IMR-90 (cell line): Measurements from ENCODE around the gene FOCAD. TPM values are rescaled to one million over a fixed set of nuclear protein-coding genes. Genes with fewer than 3 reads are reported as not detected.

ENCODE experiments used
- ATAC-seq: fragments of 200-7000 bp; cut with Tn5 transposase; 2 replicates; pipeline ENCODE4 v1.9.1; 2020; ENCODE audit warnings: low read depth, mild to moderate bottlenecking, moderate library complexity
- BruUV-seq: library from RNA; stranded (reverse); fragments of 400-500 nt; replicated peaks from 2 replicates; lab custom pipeline; 2021; lab: Mats Ljungman, UMichigan
- CTCF ChIA-PET: fragments of 300-600 bp; formaldehyde crosslinking; extraction: SDS; loops from one replicate; lab custom pipeline; 2021; ENCODE audit warnings: antibody characterized with exemption; lab: Yijun Ruan, JAX
- POLR2A ChIA-PET: fragments of 300-600 bp; sonication (Branson Sonifier 250); formaldehyde crosslinking; loops from one replicate; lab custom pipeline; 2022; ENCODE audit warnings: antibody characterized with exemption; ENCODE audit not compliant: unreplicated experiment; lab: Charles Lee
- DNase-seq: peaks from one replicate; pipeline ENCODE4 v3.0.0; 2013
- H2AFZ ChIP-seq: replicated peaks from 2 replicates; pipeline ENCODE3; 2013; ENCODE audit warnings: low read length, mild to moderate bottlenecking; ENCODE audit not compliant: poor library complexity
- H2AK5ac ChIP-seq: 2 replicates; pipeline ENCODE4 v1.6.1; 2013; ENCODE audit warnings: low read depth, low read length, inconsistent platforms
- H2AK9ac ChIP-seq: replicated peaks from 2 replicates; pipeline ENCODE3; 2013; ENCODE audit warnings: mild to moderate bottlenecking, low read depth, low read length, moderate library complexity; ENCODE audit not compliant: poor library complexity
- H2BK120ac ChIP-seq: 2 replicates; pipeline ENCODE4 v1.6.1; 2013; ENCODE audit warnings: low read depth, low read length, inconsistent platforms
- H2BK15ac ChIP-seq: 3 replicates; pipeline ENCODE4 v1.6.1; 2013; ENCODE audit warnings: low read depth, low read length, inconsistent platforms
- H2BK20ac ChIP-seq: 2 replicates; pipeline ENCODE4 v1.6.1; 2013; ENCODE audit warnings: low read depth, mild to moderate bottlenecking, inconsistent platforms, low read length, moderate library complexity
- H2BK5ac ChIP-seq: 2 replicates; pipeline ENCODE4 v1.6.1; 2013; ENCODE audit warnings: mild to moderate bottlenecking, low read depth, low read length, inconsistent platforms; ENCODE audit not compliant: poor library complexity, severe bottlenecking
- H3K14ac ChIP-seq: replicated peaks from 2 replicates; pipeline ENCODE4 v1.6.1; 2013; ENCODE audit warnings: low read depth, low read length, inconsistent platforms
- H3K18ac ChIP-seq: 2 replicates; pipeline ENCODE4 v1.6.1; 2013; ENCODE audit warnings: low read depth, low read length, control low read depth
- H3K23ac ChIP-seq: 2 replicates; pipeline ENCODE4 v1.6.1; 2013; ENCODE audit warnings: low read depth, low read length, inconsistent platforms
- H3K27ac ChIP-seq: 2 replicates; pipeline ENCODE4 v1.5.1; 2013; ENCODE audit warnings: mild to moderate bottlenecking, control low read depth, low read length; ENCODE audit not compliant: insufficient read depth
- H3K27me3 ChIP-seq: 2 replicates; pipeline ENCODE4 v1.6.1; 2013; ENCODE audit warnings: low read length; ENCODE audit not compliant: control insufficient read depth, insufficient read depth
- H3K36me3 ChIP-seq: 2 replicates; pipeline ENCODE4 v1.6.1; 2013; ENCODE audit warnings: low read length, mixed read lengths; ENCODE audit not compliant: control insufficient read depth, insufficient read depth
- H3K4ac ChIP-seq: 2 replicates; pipeline ENCODE4 v1.6.1; 2013; ENCODE audit warnings: low read depth, low read length, inconsistent platforms
- H3K4me1 ChIP-seq: 2 replicates; pipeline ENCODE4 v1.6.1; 2013; ENCODE audit warnings: low read length, mixed read lengths; ENCODE audit not compliant: control insufficient read depth, insufficient read depth
- H3K4me2 ChIP-seq: 2 replicates; pipeline ENCODE4 v1.6.1; 2013; ENCODE audit warnings: low read depth, mild to moderate bottlenecking, control low read depth, low read length, moderate library complexity
- H3K4me3 ChIP-seq: 2 replicates; pipeline ENCODE4 v1.5.1; 2013; ENCODE audit warnings: low read depth, mild to moderate bottlenecking, control low read depth, low read length, moderate library complexity; ENCODE audit not compliant: insufficient read depth
- H3K56ac ChIP-seq: 2 replicates; pipeline ENCODE4 v1.6.1; 2013; ENCODE audit warnings: low read length, inconsistent platforms; ENCODE audit not compliant: insufficient read depth; ENCODE audit errors: extremely low read depth
- H3K79me1 ChIP-seq, 2 experiments: 2 replicates each; pipeline ENCODE4 v1.6.1; 2013; ENCODE audit warnings: low read length in 2 of 2, inconsistent platforms in 1 of 2, low read depth in 1 of 2
- H3K9ac ChIP-seq: 2 replicates; pipeline ENCODE4 v1.6.1; 2013; ENCODE audit warnings: low read depth, low read length, control low read depth
- H3K9me1 ChIP-seq: 2 replicates; pipeline ENCODE4 v1.6.1; 2013; ENCODE audit warnings: low read length, inconsistent platforms; ENCODE audit not compliant: insufficient read depth
- H3K9me3 ChIP-seq: 2 replicates; pipeline ENCODE4 v1.6.1; 2013; ENCODE audit warnings: low read length; ENCODE audit not compliant: control insufficient read depth, insufficient read depth
- H4K20me1 ChIP-seq: 2 replicates; pipeline ENCODE4 v1.6.1; 2013; ENCODE audit warnings: low read length, inconsistent platforms; ENCODE audit not compliant: insufficient read depth
- H4K5ac ChIP-seq: 2 replicates; pipeline ENCODE4 v1.6.1; 2013; ENCODE audit warnings: mild to moderate bottlenecking, low read depth, low read length, control low read depth
- H4K8ac ChIP-seq, 2 experiments: 2 replicates each; pipeline ENCODE4 v1.6.1; 2013; ENCODE audit warnings: low read depth in 2 of 2, low read length in 2 of 2, control low read depth in 1 of 2, inconsistent platforms in 1 of 2
- H4K91ac ChIP-seq: 2 replicates; pipeline ENCODE4 v1.6.1; 2013; ENCODE audit warnings: low read depth, low read length, inconsistent platforms; ENCODE audit not compliant: insufficient read depth
- SMC3 ChIP-seq: fragments of 150-350 bp; IDR thresholded peaks from 2 replicates; pipeline ENCODE4 v1.6.1; 2016; ENCODE audit warnings: low read depth, mild to moderate bottlenecking, antibody characterized with exemption, low read length, moderate library complexity
- WGBS, 2 experiments: methylation state at CpG; one replicate each; pipeline versions ENCODE4 v1.1.5 to v1.1.7; 2013; ENCODE audit warnings: missing lambda C conversion rate in 2 of 2; ENCODE audit not compliant: insufficient read length in 1 of 2; ENCODE audit errors: extremely low coverage in 2 of 2; 5-methylcytosine and 5-hydroxymethylcytosine counted together
- dilution Hi-C: fragments of 300-500 bp; cut with HindIII; formaldehyde crosslinking; loops from one replicate; pipeline ENCODE4 v1.14.3; 2018; ENCODE audit warnings: low sequenced_read_pairs; ENCODE audit not compliant: unreplicated experiment
- in situ Hi-C: fragments of 300-500 bp; cut with MboI; formaldehyde crosslinking; loops from 3 replicates; pipeline ENCODE4 v1.14.3; 2019; ENCODE audit warnings: low sequenced_read_pairs, inconsistent platforms, mixed read lengths
- intact Hi-C: fragments of 100-400 bp; cut with micrococcal nuclease; formaldehyde crosslinking; loops from 2 replicates; pipeline ENCODE4 v1.10.0; 2022
- polyA plus RNA-seq, 3 experiments: library from polyadenylated mRNA; depleted of rRNA; stranded (reverse); fragments of >200 nt; gene quantifications; 2 replicates each; pipeline ENCODE4 v1.2.3, GENCODE V29; 2012; ENCODE audit warnings: low replicate concordance in 1 of 3
- total RNA-seq: library from RNA; depleted of rRNA; stranded (reverse); fragments of >200 nt; gene quantifications from 2 replicates; pipeline ENCODE4 v1.2.3, GENCODE V29; 2012

Gene FOCAD
- total and polyA plus RNA-seq, 2 of the 4 experiments (the other 2 are of a cell fraction): 28.8 to 91.2 TPM

GRCh38 chr9:21042466-21042865 is 358.4 kb downstream of the FOCAD start:
- no peak for TF ChIP-seq SMC3
- Histone ChIP-seq H3K23ac (no peak overlapping the region), H4K5ac (no peak overlapping the region), H3K14ac (no peak overlapping the region), H2BK120ac (no peak overlapping the region), H4K91ac (no peak overlapping the region), H2AFZ (no peak overlapping the region), H3K4me3 (no peak overlapping the region), H2BK5ac (no peak overlapping the region), H3K9ac (no peak overlapping the region), H4K8ac (no peak overlapping the region), H2BK20ac (no peak overlapping the region), H3K56ac (no peak overlapping the region), H3K36me3 (no peaks in the 10 kb centered on the region), H2AK5ac (no peak overlapping the region), H3K4me1 (no peaks in the 10 kb centered on the region), H2AK9ac (no peak overlapping the region), H4K20me1 (no peaks in the 10 kb centered on the region), H3K79me1 (no peaks in the 10 kb centered on the region), H2BK15ac (no peak overlapping the region), H3K4me2 (no peak overlapping the region), H3K18ac (no peak overlapping the region), H3K27ac (no peak overlapping the region), H3K9me3 (no peaks in the 10 kb centered on the region), H3K27me3 (no peaks in the 10 kb centered on the region; the same call in 1 of the 2 replicates), H3K9me1 (no peaks in the 10 kb centered on the region), H3K4ac (no peak overlapping the region)
- WGBS, 2 experiments: no CpG with 5 or more reads among the region's 4 CpGs
- DNase-seq (no peak), ATAC-seq (no peak)
- dilution Hi-C loops: no loop called here
- BruUV-seq: no TSS peak
- in situ Hi-C loops: no loop called here
- ChIA-PET POLR2A (no interaction called here), CTCF (no interaction called here)
- intact Hi-C loops: no loop called here
